Urinary bladder (tissue), 4 donors: ENCODE results near the gene ADGRV1. TPM values are rescaled to one million over a fixed set of nuclear protein-coding genes. Genes with fewer than 3 reads are reported as not detected.

ENCODE experiments used
- DNase-seq: peaks from one replicate; pipeline ENCODE4 v3.0.0-alpha.2; 2015; ENCODE audit errors: extremely low spot score
- H3K27ac ChIP-seq: one replicate; pipeline ENCODE4 v1.5.1; 2013; ENCODE audit warnings: low read depth, mild to moderate bottlenecking, moderate library complexity
- H3K36me3 ChIP-seq: one replicate; pipeline ENCODE4 v1.6.1; 2013; ENCODE audit warnings: mild to moderate bottlenecking, moderate library complexity; ENCODE audit not compliant: insufficient read depth
- H3K4me1 ChIP-seq: one replicate; pipeline ENCODE4 v1.6.1; 2013; ENCODE audit warnings: mild to moderate bottlenecking, moderate library complexity; ENCODE audit not compliant: insufficient read depth
- H3K4me3 ChIP-seq: one replicate; pipeline ENCODE4 v1.5.1; 2013; ENCODE audit warnings: low read depth, low read length
- WGBS: extraction: QIAGEN DNeasy Blood & Tissue Kit; methylation state at CpG from one replicate; pipeline ENCODE4 v1.1.7; 2013; 5-methylcytosine and 5-hydroxymethylcytosine counted together
- polyA plus RNA-seq: library from polyadenylated mRNA; stranded (reverse); fragments of 200-250 nt; gene quantifications from one replicate; pipeline ENCODE4 v1.2.3, GENCODE V29; 2013
- total RNA-seq: library from RNA; depleted of rRNA; stranded (reverse); fragments of >200 nt; gene quantifications from one replicate; pipeline ENCODE4 v1.2.3, GENCODE V29; 2014
- donor health status: healthy with polysubstance abuse.
- donor health status: healthy.

ADGRV1 gene
- total and polyA plus RNA-seq, 2 donors, result 4.0 to 6.6 TPM

GRCh38 chr5:91016322-91016721 is 457.7 kb downstream of the ADGRV1 start:
- whole genome bisulfite sequencing, result 100% methylated on average over 1 of the region's 1 CpG
- Histone ChIP-seq H3K4me1 (no peaks in the 10 kb centered on the region), H3K36me3 (no peaks in the 10 kb centered on the region), H3K4me3 (no peak overlapping the region), H3K27ac (no peak overlapping the region)
- no peak for DNase-seq

GRCh38 chr5:91016954-91017700 is 458.5 kb downstream of the ADGRV1 start:
- H3K27ac ChIP-seq, result peak overlapping the region; percentile 59
- H3K4me1 ChIP-seq, result no peaks in the 10 kb centered on the region
- WGBS, result 47% methylated on average over 4 of the region's 4 CpGs
- no peaks in the 10 kb centered on the region for H3K36me3 ChIP-seq
- no peak overlapping the region for H3K4me3 ChIP-seq
- no peak for DNase-seq

GRCh38 chr5:91018200-91018599 is 459.6 kb downstream of the ADGRV1 start:
- no peak overlapping the region for H3K4me3 ChIP-seq
- H3K36me3 ChIP-seq, result no peaks in the 10 kb centered on the region
- H3K27ac ChIP-seq, result peak overlapping the region; percentile 89
- 22% methylated on average over 1 of the region's 1 CpG for WGBS
- no peak for DNase-seq
- H3K4me1 ChIP-seq, result no peaks in the 10 kb centered on the region

DNA sequence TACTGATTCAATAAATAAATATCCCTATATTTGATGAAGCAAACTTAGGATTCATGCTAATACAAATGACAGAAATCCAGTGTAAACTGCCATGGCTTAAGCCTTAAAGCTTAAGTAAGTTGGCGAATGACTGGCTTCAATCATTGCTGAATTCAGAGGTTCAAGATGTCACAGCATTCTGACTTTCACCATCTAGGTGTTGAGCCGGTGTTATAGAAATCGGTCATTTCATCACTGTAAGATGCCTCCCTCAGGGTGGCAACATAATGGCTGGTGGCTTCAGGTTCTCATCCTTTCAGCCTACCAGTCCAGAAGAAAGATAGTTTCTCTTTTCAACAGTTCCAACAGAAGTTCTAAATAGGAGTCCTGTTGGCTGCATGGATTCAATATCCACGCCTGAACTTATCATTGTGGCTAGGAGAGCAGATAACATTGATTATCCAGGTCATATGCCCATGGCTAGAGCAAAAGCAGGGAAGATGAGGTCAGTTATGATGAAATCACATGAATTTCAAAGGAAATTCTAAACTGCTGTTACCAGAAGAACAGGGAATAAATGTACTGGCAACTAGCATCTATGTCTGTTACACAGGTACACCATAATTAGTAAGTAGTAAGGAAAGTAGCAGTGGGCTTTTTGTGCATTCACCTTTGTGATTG is 460.2 kb downstream of the ADGRV1 start:
- Histone ChIP-seq H3K27ac (peak overlapping the region; percentile 35), H3K4me1 (no peaks in the 10 kb centered on the region), H3K36me3 (no peaks in the 10 kb centered on the region), H3K4me3 (no peak overlapping the region)
- DNase-seq, result no peak
- WGBS, result 49% methylated on average over 4 of the region's 4 CpGs

- H3K36me3 ChIP-seq, result no peaks in the 10 kb centered on the region
- no peak overlapping the region for H3K4me3 ChIP-seq
- H3K27ac ChIP-seq, result peak overlapping the region; percentile 47
- no peak for DNase-seq
- WGBS, result 86% methylated on average over 6 of the region's 6 CpGs
- no peaks in the 10 kb centered on the region for H3K4me1 ChIP-seq
Observed at GRCh38 chr5:91020065-91020800, 461.6 kb downstream of the ADGRV1 start.

- WGBS, result 25% methylated on average over 2 of the region's 2 CpGs
- Histone ChIP-seq H3K36me3 (no peaks in the 10 kb centered on the region), H3K27ac (peak overlapping the region; percentile 10), H3K4me1 (no peaks in the 10 kb centered on the region), H3K4me3 (no peak overlapping the region)
- DNase-seq, result no peak
Observed at GRCh38 chr5:91022518-91022917, 463.9 kb downstream of the ADGRV1 start.

DNA sequence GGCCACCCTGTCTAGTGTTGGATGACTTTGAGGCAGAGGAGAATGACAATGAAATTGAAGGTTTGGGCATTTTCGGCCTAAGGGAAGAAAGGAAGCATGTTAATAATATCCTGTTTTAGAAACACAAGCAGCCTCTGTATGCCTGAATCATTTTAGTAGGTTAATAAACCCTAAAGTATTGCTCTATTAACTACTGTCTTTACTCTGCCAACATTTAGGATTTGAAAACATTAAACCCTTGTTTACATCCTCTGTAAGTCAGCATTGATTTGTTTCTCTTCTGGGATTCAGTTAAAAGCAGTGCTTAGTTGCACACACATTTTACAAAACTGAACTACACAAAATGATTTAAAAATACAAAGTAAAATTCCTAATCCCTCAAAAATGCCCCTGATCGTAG is 465.6 kb downstream of the ADGRV1 start:
- Histone ChIP-seq H3K36me3 (no peaks in the 10 kb centered on the region), H3K4me3 (no peak overlapping the region), H3K27ac (no peak overlapping the region), H3K4me1 (no peaks in the 10 kb centered on the region)
- WGBS, result 42% methylated on average over 2 of the region's 2 CpGs
- DNase-seq, result no peak

GRCh38 chr5:91024727-91025126 is 466.1 kb downstream of the ADGRV1 start:
- no peak for DNase-seq
- WGBS, result 51% methylated on average over 6 of the region's 6 CpGs
- no peaks in the 10 kb centered on the region for H3K36me3 ChIP-seq
- H3K4me3 ChIP-seq, result no peak overlapping the region
- no peak overlapping the region for H3K27ac ChIP-seq
- no peaks in the 10 kb centered on the region for H3K4me1 ChIP-seq

GRCh38 chr5:91025449-91025848 is 466.9 kb downstream of the ADGRV1 start:
- H3K27ac ChIP-seq, result no peak overlapping the region
- 93% methylated on average over 3 of the region's 3 CpGs for WGBS

GRCh38 chr5:91025956-91026355 is 467.4 kb downstream of the ADGRV1 start:
- no peaks in the 10 kb centered on the region for H3K4me1 ChIP-seq
- H3K27ac ChIP-seq, result no peak overlapping the region
- DNase-seq, result no peak
- no peak overlapping the region for H3K4me3 ChIP-seq
- no peaks in the 10 kb centered on the region for H3K36me3 ChIP-seq
- WGBS, result 85% methylated on average over 2 of the region's 2 CpGs

More at GRCh38 chr5:91025449-91025848, 466.9 kb downstream of the ADGRV1 start:
- DNase-seq, result no peak
- Histone ChIP-seq H3K4me3 (no peak overlapping the region), H3K4me1 (no peaks in the 10 kb centered on the region), H3K36me3 (no peaks in the 10 kb centered on the region)

DNA sequence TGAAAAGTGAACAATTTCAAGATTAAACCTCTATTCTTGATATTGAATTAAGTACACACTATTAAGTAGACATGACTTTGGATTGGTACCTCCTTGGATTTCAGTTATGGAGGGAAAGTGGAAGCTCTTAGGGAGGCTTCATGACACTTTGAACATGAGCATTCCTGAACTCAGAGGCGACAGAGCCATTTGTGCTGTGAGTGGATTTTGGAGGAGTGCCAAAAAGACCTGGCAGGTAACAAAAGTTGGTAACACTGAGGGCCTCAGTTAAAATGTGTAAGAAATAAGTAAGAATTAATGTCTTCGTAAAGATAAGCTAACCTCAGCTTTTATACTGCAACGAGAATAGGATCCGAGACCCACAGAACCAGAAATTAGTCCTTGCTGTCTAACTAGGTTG is 467.9 kb downstream of the ADGRV1 start:
- no peak overlapping the region for H3K27ac ChIP-seq
- H3K36me3 ChIP-seq, result no peaks in the 10 kb centered on the region
- no peak overlapping the region for H3K4me3 ChIP-seq
- H3K4me1 ChIP-seq, result no peaks in the 10 kb centered on the region
- 90% methylated on average over 4 of the region's 4 CpGs for WGBS
- no peak for DNase-seq

GRCh38 chr5:91027405-91028139 is 469.0 kb downstream of the ADGRV1 start:
- no peak overlapping the region for H3K4me3 ChIP-seq
- WGBS, result 60% methylated on average over 1 of the region's 1 CpG

GRCh38 chr5:91028499-91028956 is 469.9 kb downstream of the ADGRV1 start:
- Histone ChIP-seq H3K4me3 (no peak overlapping the region), H3K4me1 (no peaks in the 10 kb centered on the region), H3K36me3 (no peaks in the 10 kb centered on the region), H3K27ac (no peak overlapping the region)
- no peak for DNase-seq
- WGBS, result 79% methylated on average over 2 of the region's 2 CpGs

More at GRCh38 chr5:91027405-91028139, 469.0 kb downstream of the ADGRV1 start:
- Histone ChIP-seq H3K27ac (no peak overlapping the region), H3K4me1 (no peaks in the 10 kb centered on the region), H3K36me3 (no peaks in the 10 kb centered on the region)
- no peak for DNase-seq
